Occipital lobe (tissue), 2 donors: ENCODE data around the gene SDK1. TPM values are rescaled to one million over a fixed set of nuclear protein-coding genes. Genes with fewer than 3 reads are reported as not detected.

ENCODE experiments used
- DNase-seq: peaks from one replicate; lab custom pipeline; 2025; lab: John Stamatoyannopoulos, UW
- total RNA-seq: library from RNA; depleted of rRNA; stranded (reverse); fragments of >200 nt; gene quantifications from one replicate; pipeline ENCODE4 v1.2.3, GENCODE V29; 2014

SDK1 gene
- total RNA-seq, 1 donor from 2014 or later, result 7.0 TPM

- DNase-seq, result no peak
Observed at GRCh38 chr7:3975371-3975770, 674.3 kb downstream of the SDK1 start.

DNA sequence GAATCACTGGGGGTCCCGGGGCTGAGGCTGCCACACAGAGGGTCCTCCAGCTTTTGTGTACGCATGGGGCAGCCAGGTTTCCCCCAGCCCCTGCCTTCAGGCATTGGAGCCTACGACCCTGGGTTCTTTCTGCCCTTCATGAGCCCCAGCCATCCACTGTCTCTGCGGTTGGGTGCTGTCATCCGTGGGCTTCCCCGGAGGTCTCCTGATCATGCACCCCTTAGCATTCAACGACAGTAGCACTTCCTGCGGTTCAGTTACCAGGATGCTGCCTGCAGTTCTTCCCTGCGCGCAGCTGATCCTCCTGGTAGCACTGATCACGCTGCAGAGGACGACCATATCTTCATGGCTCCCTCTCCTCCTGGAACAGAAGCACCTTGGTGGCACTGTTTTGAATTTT lies 676.3 kb downstream of the SDK1 start:
- no peak for DNase-seq

DNA sequence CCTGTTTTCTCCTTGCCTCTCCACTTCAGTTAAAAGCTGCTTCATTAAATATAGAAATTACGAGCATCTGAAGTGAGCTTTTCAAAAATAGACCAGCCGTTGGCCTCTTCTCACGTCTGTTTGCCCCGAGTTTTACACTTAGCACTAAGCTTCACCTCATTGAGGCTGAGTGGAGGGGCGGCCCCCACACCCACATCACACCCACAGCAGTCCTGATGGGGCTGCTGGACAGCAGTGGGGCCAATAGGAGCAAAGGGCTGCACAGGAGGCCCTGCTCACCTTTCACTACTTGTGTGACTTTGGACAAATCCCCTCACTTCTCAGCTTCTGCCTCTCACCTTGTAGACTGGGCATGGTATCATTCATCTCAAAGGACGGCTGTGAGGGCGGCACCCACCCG lies 677.8 kb downstream of the SDK1 start:
- no peak for DNase-seq

DNA sequence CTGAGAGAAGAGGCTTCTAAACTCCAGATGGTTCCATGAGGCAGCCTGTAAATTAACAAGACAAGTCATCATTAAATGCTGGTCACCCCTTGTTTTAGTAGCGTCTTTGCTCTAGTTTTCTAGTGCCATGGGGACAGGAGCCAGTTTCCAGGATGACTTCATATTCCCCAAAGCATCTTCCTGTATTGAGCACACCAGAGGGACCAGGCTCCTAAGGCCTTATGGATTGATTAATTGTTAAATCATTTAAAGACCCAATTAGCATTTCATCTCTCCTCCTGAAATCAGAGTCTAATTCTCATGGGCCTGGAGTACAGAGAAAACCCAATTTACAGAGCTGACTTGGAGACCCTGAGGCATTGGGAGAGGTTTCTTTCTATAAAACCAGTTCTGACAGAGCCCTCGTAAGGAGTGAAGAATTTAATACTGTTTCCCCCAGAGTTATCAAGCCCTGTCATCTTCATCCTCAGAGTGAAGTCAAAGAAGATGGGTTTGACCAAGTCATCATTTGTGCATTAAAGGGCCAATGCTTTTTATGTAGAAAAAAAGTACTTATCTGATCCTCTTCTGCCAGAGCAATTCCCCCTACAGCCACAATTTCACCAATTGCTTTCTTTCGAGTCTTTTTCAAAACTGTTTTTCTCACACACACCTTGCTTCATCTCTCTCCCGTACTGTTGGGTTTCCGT lies 678.7 kb downstream of the SDK1 start:
- no peak for DNase-seq

- DNase-seq, result no peak
Observed at GRCh38 chr7:3980300-3980643, 679.2 kb downstream of the SDK1 start.

- no peak for DNase-seq
Observed at GRCh38 chr7:3981281-3981680, 680.2 kb downstream of the SDK1 start.

DNA sequence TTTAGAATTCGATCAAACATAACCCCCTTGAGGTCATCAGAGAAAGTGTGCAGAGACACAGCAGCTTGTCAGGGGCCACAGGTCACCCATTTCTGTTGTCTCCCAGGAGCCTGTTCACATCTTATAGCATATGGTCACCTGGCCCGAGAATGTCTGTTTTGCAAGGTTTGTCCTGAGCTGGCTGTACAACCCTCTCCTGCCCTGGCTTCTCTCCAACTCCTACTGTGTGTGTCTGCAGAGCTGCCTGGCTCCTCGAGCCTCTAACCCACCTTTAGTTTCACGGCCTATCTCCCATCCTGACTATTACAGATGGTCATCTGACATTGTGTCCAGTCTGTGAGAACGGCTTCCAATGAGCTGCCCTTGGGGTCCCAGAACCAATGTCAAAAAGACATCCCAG lies 683.4 kb downstream of the SDK1 start:
- DNase-seq, result no peak

GRCh38 chr7:3986927-3987326 lies 685.9 kb downstream of the SDK1 start:
- no peak for DNase-seq

GRCh38 chr7:3987426-3987927 lies 686.4 kb downstream of the SDK1 start:
- no peak for DNase-seq

- DNase-seq, result no peak
Observed at GRCh38 chr7:3989723-3990122, 688.7 kb downstream of the SDK1 start.

GRCh38 chr7:3991731-3992231 lies 690.7 kb downstream of the SDK1 start:
- no peak for DNase-seq

- DNase-seq, result no peak
Observed at GRCh38 chr7:3992841-3993240, 691.8 kb downstream of the SDK1 start.

DNA sequence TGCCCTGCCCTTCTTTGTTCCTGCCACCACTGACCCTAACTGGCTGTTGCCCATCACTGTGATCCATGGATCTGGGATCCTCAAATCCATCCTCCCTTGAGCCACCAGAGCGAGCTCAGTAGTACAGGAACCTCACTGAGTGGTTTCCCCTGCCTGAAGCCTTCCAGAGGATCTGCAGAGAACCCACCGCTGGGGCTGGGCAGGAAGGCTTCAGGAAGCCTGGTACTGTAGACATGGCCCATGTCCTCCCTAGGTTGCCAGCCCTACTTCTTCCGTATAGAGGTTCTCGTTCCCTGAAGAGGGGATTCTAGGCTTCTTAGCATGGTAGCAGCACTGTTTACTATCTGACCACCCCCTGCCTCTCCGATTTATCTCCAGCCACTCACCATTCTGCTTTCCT lies 693.7 kb downstream of the SDK1 start:
- DNase-seq, result no peak

GRCh38 chr7:3995187-3995586 lies 694.1 kb downstream of the SDK1 start:
- DNase-seq, result no peak

- DNase-seq, result no peak
Observed at GRCh38 chr7:3998060-3998459, 697.0 kb downstream of the SDK1 start.

DNA sequence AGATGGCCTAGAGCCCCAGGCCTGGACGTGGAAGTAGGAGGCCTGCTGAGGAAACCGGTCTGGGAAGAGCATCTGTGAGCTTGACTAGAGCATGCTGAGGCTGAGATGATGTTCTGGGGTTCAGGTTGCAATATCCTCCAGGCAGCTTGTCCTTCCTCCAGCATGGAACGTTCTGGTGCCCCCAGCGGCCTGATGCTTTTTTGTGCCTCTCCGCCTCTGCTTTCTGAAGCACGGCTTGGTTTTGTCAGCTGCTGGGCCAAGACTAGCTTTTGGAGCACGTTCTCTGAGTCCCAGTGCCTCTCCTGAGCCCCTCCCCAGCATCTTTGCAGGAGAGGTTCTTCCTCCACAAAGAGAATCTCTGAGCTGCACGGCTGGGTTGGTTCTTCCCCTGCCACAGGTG lies 699.1 kb downstream of the SDK1 start:
- DNase-seq, result no peak

DNA sequence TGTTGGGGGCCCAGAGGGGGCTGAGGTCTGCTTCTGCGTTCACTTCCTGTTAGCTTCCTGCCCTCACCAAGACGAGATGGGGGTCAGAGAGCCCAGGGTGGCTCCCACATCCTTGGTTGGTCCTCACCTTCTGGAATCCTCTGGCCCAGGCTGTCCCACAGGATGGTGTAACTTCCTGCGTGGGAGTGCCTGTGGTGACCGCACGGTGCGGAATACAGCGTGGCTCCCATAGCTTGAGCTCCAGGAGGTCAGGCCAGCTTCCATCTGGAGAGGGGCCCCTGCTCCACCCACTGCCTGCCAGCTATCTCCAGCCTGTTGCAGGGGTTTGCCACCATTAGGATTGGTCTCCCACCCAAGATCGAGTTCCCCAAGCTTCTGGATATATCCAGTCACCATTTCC lies 699.9 kb downstream of the SDK1 start:
- DNase-seq, result no peak

DNA sequence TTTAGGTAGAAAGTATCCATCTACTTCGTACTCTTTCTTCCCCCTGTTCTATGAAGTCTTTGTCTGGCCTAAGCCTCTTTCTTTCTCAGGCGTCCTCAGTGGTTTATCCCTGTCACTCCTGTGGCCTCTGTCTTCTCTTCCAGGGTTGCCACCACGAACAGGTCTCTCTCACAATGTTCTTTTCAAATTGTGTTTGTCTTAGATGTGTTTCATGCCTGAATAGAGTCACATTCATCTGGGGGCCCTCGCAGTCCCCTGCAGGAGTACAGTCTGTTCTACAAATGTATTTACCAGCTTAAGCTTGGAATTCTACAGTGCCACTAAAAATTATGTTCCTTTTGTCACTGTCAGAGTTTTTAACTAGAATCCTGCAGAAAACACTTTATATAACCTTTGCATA lies 700.7 kb downstream of the SDK1 start:
- no peak for DNase-seq

DNA sequence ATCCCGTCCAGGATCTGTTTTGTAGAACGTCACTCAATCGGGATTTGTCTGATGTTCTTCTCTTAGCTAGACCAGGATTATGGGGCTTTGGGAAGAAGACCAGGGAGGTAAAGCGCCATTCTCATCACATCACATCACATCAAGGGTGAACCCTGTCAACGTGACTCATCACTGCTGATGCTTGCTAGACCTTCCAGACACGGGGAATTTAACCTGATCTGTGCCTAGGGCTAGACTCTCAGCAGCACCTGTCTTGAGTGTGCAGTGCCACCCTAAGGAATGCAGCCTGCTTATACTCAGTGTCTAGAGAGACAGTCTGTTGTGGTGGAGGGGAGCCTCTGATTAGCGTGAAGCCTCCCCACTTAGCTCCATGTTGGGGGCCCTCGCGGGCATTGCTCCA lies 702.5 kb downstream of the SDK1 start:
- no peak for DNase-seq

DNA sequence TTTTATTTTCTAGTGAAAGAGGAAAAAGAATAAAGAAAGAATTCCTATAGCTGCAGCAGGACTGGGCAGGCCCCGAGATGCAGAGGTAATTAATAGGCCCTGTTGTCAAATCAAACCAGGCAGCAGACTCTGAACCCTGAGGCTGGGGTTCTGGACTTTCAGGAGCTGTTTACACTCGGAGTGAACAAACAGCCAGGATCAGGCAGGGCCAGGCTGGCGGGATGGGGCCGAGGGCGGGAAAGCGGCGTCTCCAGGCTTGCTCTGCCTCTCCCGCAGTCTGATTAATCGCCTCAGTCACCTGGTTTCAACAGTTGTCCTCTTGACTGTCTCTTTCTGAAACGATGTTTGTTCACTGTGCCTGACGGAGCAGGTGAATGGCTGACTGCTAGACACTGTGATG lies 705.6 kb downstream of the SDK1 start:
- DNase-seq, result no peak

- no peak for DNase-seq
Observed at GRCh38 chr7:4009211-4010060, 708.4 kb downstream of the SDK1 start.

DNA sequence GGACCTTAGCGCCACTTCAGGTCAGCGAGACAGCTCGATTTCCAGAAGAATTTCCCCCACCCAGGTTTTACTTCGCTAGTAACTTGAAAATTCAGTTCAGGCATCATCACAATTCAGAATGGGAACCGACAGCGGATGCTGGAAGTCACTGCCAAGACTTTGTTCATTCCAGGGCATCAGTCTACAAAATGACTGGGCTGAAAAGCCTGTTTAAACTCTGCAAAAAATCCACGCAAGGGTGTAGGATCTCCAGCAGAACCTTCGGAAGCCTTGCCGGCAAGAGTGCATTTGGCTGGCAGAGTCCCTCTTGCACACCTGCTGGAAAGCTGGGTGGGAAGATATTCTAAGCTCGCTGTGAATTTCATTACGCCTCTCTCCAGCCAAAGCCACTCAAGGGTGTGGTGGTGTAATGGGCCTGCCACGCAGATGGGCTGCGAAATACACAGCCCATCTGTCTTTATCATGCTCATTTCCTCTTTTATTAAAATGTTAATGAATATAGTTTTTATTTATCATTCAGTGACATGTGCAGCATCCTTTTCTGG lies 709.1 kb downstream of the SDK1 start:
- DNase-seq, result no peak
